Tibial nerve (tissue), 4 donors: ENCODE data around the gene NEIL1. TPM values are rescaled to one million over a fixed set of nuclear protein-coding genes. Genes with fewer than 3 reads are reported as not detected.

Experiments
- DNase-seq, 2 donors: peaks; one replicate each; pipeline ENCODE4 v3.0.0-alpha.2; 2019; ENCODE audit warnings: low spot score in 2 of 2
- H3K27ac ChIP-seq, 4 donors: fragments of 200-600 bp; sonication (generic) in 3 of 4; one replicate each; pipeline ENCODE4 v1.5.1; 2017 to 2019; ENCODE audit warnings: mild to moderate bottlenecking in 1 of 4
- H3K27me3 ChIP-seq, 2 donors: fragments of 200-600 bp; sonication (generic) in 1 of 2; one replicate each; pipeline versions ENCODE4 v1.5.1 to v1.6.0; 2017 to 2019
- H3K36me3 ChIP-seq, 3 donors: fragments of 200-600 bp; sonication (generic); one replicate each; pipeline ENCODE4 v1.5.1; 2018 to 2019
- H3K4me1 ChIP-seq, 4 donors: fragments of 200-600 bp; sonication (generic) in 3 of 4; one replicate each; pipeline ENCODE4 v1.5.1; 2017 to 2019
- H3K4me3 ChIP-seq, 4 donors: fragments of 200-600 bp; sonication (generic) in 3 of 4; one replicate each; pipeline ENCODE4 v1.5.1; 2017 to 2019; ENCODE audit warnings: mild to moderate bottlenecking in 1 of 4, moderate library complexity in 1 of 4
- H3K9me3 ChIP-seq, 4 donors: fragments of 200-600 bp; sonication (generic) in 3 of 4; one replicate each; pipeline ENCODE4 v1.5.1; 2017 to 2019
- EP300 ChIP-seq, 2 donors: sonication (generic); formaldehyde crosslinking; IDR thresholded peaks; one replicate each; pipeline ENCODE4 v1.6.1; 2017; ENCODE audit warnings: antibody characterized with exemption in 2 of 2, mild to moderate bottlenecking in 1 of 2
- POLR2A ChIP-seq, 2 donors: fragments of 450-650 bp; IDR thresholded peaks; one replicate each; pipeline ENCODE4 v1.6.1; 2017; ENCODE audit warnings: antibody characterized with exemption in 2 of 2, mild to moderate bottlenecking in 2 of 2, moderate library complexity in 2 of 2
- WGBS, 2 donors: methylation state at CpG; one replicate each; pipeline ENCODE4 v1.1.5; 2018; 5-methylcytosine and 5-hydroxymethylcytosine counted together
- total RNA-seq, 4 donors: library from RNA; depleted of rRNA; stranded (reverse); fragments of >200 nt; gene quantifications; one replicate each; pipeline ENCODE4 v1.1.0, GENCODE V29; 2016
- TF ChIP-seq, protein P1 (sequence below), 5 experiments: fragments of 200-600 bp in 3 of 5; fragments of 450-650 bp in 2 of 5; sonication (generic) in 3 of 5; IDR thresholded peaks; one replicate each; pipeline ENCODE4 v1.5.1; 2016 to 2019; ENCODE audit warnings: antibody characterized with exemption in 5 of 5, mild to moderate bottlenecking in 3 of 5, moderate library complexity in 2 of 5

The NEIL1 gene
- total RNA-seq, 4 donors from 2014 or later = 45.8 to 101 (median 53.6) TPM

DNA sequence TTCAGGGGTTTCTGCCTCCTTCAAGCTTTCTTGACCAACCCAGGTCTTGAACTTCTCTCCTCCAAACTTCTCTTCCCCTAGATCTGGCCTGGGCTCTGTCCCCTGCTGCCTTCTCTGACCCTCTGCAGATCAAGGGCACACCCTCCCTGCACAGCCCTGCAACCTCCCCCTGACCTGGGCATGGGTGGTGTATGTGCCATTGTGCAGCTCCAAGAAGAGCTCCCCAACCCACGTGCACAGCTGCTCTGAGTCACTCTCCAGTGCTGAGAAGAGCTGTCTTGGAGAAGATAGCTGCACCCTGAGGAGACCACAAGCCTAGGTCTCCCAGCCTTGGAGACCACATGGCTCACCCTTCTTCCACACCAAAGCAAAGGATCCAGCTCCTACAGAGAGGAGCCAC is 13.6 kb downstream of the NEIL1 start:
- Histone ChIP-seq H3K4me1 (no peaks in the 10 kb centered on the region), H3K36me3 (peaks cover 3 to 100% (median 13%) of the 10 kb centered on the region in 3 donors), H3K27ac (no peak overlapping the region), H3K9me3 (no peaks in the 10 kb centered on the region), H3K27me3 (no peaks in the 10 kb centered on the region), H3K4me3 (no peak overlapping the region)
- TF ChIP-seq EP300 (IDR thresholded peaks at IDR 0.05) (no peak), POLR2A (IDR thresholded peaks at IDR 0.05) (no peak)
- TF ChIP-seq, protein P1, sequence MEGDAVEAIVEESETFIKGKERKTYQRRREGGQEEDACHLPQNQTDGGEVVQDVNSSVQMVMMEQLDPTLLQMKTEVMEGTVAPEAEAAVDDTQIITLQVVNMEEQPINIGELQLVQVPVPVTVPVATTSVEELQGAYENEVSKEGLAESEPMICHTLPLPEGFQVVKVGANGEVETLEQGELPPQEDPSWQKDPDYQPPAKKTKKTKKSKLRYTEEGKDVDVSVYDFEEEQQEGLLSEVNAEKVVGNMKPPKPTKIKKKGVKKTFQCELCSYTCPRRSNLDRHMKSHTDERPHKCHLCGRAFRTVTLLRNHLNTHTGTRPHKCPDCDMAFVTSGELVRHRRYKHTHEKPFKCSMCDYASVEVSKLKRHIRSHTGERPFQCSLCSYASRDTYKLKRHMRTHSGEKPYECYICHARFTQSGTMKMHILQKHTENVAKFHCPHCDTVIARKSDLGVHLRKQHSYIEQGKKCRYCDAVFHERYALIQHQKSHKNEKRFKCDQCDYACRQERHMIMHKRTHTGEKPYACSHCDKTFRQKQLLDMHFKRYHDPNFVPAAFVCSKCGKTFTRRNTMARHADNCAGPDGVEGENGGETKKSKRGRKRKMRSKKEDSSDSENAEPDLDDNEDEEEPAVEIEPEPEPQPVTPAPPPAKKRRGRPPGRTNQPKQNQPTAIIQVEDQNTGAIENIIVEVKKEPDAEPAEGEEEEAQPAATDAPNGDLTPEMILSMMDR (IDR thresholded peaks at IDR 0.05) = no peak
- DNase-seq = no peak
- 69 to 71% methylated on average over 1 of the region's 1 CpG for WGBS, 2 donors

DNA sequence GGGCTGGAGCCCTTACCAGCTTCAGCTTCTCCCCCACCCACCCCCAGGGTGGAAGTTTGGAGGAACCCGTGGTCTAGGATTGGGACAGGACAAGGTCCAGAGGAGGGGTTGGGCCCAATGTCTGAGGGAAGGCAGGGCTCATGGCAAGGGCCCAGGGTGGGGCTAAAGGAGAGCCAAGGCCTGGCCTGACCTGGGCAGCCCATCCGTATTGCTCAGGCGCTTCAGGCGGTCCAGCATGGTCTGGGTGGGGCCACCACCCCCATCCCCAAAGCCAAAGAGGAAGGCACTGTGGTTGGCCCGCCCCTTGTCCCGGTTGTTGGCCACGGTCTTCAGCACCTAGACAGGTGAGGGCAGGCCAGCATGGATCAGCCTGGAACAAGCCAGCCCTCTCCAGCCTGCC is 14.0 kb downstream of the NEIL1 start:
- H3K4me3 ChIP-seq = no peak overlapping the region
- WGBS, 2 donors = 91 to 92% methylated on average over 5 to 7 of the region's 7 CpGs

DNA sequence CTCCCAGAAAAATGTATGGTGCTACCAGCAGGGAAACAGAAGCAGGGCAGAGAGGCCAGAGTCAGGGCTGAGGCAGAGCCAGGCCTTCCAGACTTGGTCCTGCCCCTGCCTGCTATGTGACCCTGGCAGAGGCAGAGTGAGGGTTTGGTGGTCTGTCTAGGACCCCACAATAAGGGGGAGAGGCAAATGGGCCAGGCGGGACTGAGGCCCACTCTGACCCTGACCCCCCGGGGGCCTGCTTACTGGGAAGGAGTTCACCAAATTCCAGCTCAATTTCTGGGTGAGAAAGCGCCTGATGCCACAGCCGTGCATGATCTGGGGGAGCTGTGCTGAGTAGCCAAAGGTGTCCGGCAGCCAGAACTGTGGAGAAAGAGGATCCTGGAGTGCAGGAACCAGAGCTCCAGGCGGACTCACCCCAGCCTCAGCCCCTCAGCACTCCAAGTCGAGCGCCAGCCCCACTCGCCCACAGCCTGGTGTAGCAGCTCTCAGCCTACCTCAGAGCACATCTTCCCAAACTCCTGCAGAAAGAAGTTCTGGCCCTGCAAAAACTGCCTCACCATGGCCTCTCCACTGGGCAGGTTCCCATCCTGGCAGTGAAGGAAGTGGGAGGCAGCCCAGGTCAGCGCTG is 14.6 kb downstream of the NEIL1 start:
- Histone ChIP-seq H3K4me1 (peaks cover 0 to 2% (median 0%) of the 10 kb centered on the region in 4 donors), H3K9me3 (no peaks in the 10 kb centered on the region), H3K36me3 (peaks cover 3 to 100% (median 10%) of the 10 kb centered on the region in 3 donors), H3K4me3 (no peak overlapping the region), H3K27me3 (no peaks in the 10 kb centered on the region), H3K27ac (no peak overlapping the region)
- 87 to 89% methylated on average over 6 to 9 of the region's 10 CpGs for WGBS, 2 donors
- TF ChIP-seq EP300 (IDR thresholded peaks at IDR 0.05) (no peak), POLR2A (IDR thresholded peaks at IDR 0.05) (no peak)
- TF ChIP-seq, protein P1 (IDR thresholded peaks at IDR 0.05) = no peak
- no peak for DNase-seq

More for the DNA sequence above, 14.0 kb downstream of the NEIL1 start:
- no peaks in the 10 kb centered on the region for H3K27me3 ChIP-seq
- TF ChIP-seq EP300 (IDR thresholded peaks at IDR 0.05) = no peak
- no peak for TF ChIP-seq POLR2A (IDR thresholded peaks at IDR 0.05)
- TF ChIP-seq, protein P1 (IDR thresholded peaks at IDR 0.05) = no peak
- DNase-seq = no peak
- H3K36me3 ChIP-seq = peaks cover 3 to 100% (median 13%) of the 10 kb centered on the region in 3 donors
- H3K27ac ChIP-seq = no peak overlapping the region
- no peaks in the 10 kb centered on the region for H3K4me1 ChIP-seq
- H3K9me3 ChIP-seq = no peaks in the 10 kb centered on the region

DNA sequence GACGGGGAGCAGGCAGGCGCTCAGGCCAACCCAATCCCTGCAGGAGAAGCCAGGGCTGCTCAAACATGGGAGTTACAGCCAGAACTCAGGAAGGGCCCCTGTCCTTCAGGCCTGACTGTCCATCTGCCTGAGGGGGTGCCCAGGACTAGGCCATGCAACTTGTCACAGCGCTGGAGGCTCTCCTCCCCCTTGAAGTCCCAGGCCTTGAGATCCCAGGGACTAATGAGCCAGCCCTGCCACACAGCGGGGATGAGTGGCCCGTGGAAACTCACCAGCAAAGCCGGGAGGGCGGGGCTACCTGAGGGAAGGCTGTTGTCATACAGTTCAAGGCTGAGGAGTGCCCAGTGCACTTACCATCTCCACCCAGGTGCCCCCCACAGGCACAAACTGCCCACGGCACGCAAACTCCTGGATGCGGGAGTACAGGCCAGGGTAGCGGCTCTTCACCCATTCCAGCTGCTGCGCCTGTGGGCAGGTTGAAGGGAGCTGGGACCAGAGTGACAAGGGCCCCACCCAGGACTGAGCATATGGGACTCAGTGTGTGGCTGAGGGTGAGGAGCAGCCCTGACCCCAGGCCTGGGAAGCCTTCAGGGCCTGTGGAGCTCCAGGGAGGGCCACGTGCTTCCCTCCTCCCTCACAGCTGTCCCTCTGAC is 15.3 kb downstream of the NEIL1 start:
- peaks cover 3 to 100% (median 5%) of the 10 kb centered on the region in 3 donors for H3K36me3 ChIP-seq
- no peak overlapping the region for H3K27ac ChIP-seq
- peaks cover 0 to 8% (median 0%) of the 10 kb centered on the region in 4 donors for H3K4me1 ChIP-seq
- no peak for DNase-seq
- H3K27me3 ChIP-seq = no peaks in the 10 kb centered on the region
- no peak overlapping the region for H3K4me3 ChIP-seq
- TF ChIP-seq, protein P1 (IDR thresholded peaks at IDR 0.05) = no peak
- TF ChIP-seq POLR2A (IDR thresholded peaks at IDR 0.05) (no peak), EP300 (IDR thresholded peaks at IDR 0.05) (no peak)
- no peaks in the 10 kb centered on the region for H3K9me3 ChIP-seq
- WGBS, 2 donors = 85 to 92% methylated on average over 10 to 11 of the region's 13 CpGs

DNA sequence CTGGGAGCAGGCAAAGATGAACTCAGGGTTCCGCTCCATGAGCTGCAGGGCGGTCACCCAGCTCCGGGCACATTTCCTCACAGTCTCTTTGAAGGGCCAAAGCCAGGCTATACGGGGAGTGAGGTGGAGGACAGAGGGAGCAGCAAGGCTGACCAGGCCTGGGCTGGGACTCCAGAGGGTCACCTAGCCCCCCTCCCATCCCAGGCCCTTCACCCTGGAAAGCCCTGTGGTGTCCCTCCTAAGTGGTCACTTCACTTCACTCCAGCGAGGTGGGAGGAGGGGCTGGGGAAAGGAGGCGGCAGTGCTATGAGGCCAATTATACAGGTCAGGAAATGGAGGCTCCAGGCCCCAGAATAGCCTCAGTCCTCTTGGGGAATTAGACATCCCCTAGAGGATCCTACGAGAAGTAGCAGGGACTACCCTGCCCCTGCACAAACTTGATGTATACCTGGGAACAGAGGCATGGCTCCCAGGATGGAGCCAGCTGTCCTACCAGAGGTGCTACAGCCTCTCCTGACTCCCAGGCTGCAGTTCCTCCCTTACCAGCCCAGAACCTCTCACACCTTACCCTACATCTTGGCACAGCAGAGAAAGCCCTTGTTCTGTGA is 15.9 kb downstream of the NEIL1 start:
- WGBS, 2 donors = 75 to 82% methylated on average over 7 of the region's 7 CpGs
- Histone ChIP-seq H3K27me3 (no peaks in the 10 kb centered on the region), H3K27ac (no peak overlapping the region), H3K36me3 (peaks cover 3 to 97% (median 5%) of the 10 kb centered on the region in 3 donors), H3K4me3 (no peak overlapping the region), H3K9me3 (no peaks in the 10 kb centered on the region), H3K4me1 (peaks cover 0 to 15% (median 0%) of the 10 kb centered on the region in 4 donors)
- TF ChIP-seq EP300 (IDR thresholded peaks at IDR 0.05) = no peak
- no peak for DNase-seq
